ENCODE results near the gene KIF1B.

The KIF1B gene

GRCh38 chr1:10181154-10181553, 29.2 kb upstream of the KIF1B start:
- DNase-seq (ENCODE audit: low read depth) = no peak
- TF ChIP-seq CTCF (conservative IDR thresholded peaks at IDR 0.05; ENCODE audit: low read depth, low read length) = no peak
- no peak overlapping the region for H3K4me3 ChIP-seq (ENCODE audit: low read length)

DNA sequence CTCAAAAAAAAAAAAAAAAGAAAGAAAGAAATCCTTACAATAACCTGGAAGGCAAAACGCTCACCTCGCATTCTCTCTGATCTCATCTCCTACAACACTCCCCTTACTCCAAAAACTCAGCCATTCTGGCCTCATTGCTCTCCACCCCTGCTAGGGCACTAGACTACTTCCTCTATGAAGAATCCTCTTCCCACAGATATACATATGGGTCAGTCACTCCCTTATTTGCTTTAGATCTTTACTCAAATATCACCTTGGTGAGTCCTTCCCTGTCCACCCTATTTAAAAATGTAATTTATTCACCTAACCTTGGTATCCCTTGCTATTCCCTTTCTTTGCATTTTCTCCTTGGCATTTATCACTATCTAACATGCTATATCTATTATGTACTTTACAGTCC, 24.6 kb upstream of the KIF1B start:
- H3K4me3 ChIP-seq (ENCODE audit: low read length) = no peak overlapping the region
- DNase-seq (ENCODE audit: low read depth) = no peak
- TF ChIP-seq CTCF (conservative IDR thresholded peaks at IDR 0.05; ENCODE audit: low read depth, low read length) = no peak

GRCh38 chr1:10186331-10187025, 23.9 kb upstream of the KIF1B start:
- DNase-seq (ENCODE audit: low read depth) = no peak
- no peak for TF ChIP-seq CTCF (conservative IDR thresholded peaks at IDR 0.05; ENCODE audit: low read depth, low read length)
- no peak overlapping the region for H3K4me3 ChIP-seq (ENCODE audit: low read length)

DNA sequence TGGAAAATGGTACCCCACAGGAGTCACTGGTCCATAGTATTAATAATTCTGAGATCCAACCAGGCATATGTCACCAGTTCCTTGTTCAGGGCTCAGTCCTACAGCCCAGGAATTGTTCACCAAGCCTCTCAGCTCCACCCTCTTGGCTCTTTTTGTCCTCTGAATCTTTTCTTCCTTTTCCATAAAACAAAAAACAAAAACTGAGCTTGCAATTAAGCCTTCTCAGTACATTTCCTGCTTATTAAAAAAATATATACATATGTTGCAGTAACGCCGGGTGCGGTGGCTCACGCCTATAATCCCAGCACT, 23.4 kb upstream of the KIF1B start:
- DNase-seq (ENCODE audit: low read depth) = no peak
- no peak for TF ChIP-seq CTCF (conservative IDR thresholded peaks at IDR 0.05; ENCODE audit: low read depth, low read length)
- no peak overlapping the region for H3K4me3 ChIP-seq (ENCODE audit: low read length)

- no peak for DNase-seq (ENCODE audit: low read depth)
- H3K4me3 ChIP-seq (ENCODE audit: low read length) = no peak overlapping the region
- no peak for TF ChIP-seq CTCF (conservative IDR thresholded peaks at IDR 0.05; ENCODE audit: low read depth, low read length)
These were observed 22.2 kb upstream of the KIF1B start for GRCh38 chr1:10188133-10188650.

DNA sequence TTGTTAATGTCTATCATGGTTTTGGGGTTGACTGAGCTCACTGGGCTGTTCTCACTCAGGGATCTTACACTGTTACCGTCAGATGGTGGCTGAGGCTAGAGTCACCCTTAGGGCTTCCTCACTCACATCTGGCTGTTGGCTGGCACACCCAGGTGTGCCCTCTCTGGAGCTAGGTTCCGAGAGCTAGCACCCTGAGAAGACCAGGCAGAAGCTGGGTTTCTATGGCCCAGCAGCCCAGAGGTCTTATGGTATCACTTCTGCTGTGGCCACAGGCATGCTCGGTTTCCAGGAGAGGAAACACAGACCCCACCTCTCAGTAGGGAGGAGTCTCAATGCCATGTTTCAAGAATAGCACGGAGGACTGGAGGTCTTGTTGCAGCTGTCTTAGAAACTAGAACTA, 20.7 kb upstream of the KIF1B start:
- DNase-seq (ENCODE audit: low read depth) = no peak
- H3K4me3 ChIP-seq (ENCODE audit: low read length) = no peak overlapping the region
- no peak for TF ChIP-seq CTCF (conservative IDR thresholded peaks at IDR 0.05; ENCODE audit: low read depth, low read length)

DNA sequence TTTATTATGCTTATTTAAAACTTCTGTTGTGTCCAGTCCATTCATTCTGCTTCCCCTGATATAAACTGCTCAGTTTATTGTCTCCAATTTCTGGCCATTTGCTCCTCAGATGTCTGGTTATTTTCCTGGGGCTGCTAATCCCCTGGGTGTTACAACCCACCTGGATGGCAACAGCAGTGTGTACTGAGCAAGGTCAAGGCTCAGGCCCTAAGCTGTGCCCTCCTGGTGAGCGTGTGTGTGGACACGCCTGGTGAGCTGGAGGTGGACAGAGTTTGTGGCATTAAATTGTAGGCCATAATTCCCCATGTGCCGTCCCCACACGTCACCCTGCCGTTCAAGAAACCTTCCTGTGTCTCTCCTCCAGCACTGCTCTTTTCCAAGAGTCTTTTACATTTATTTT, 18.1 kb upstream of the KIF1B start:
- H3K4me3 ChIP-seq (ENCODE audit: low read length) = no peak overlapping the region
- DNase-seq (ENCODE audit: low read depth) = no peak
- TF ChIP-seq CTCF (conservative IDR thresholded peaks at IDR 0.05; ENCODE audit: low read depth, low read length) = no peak

All from retinal pigment epithelial cell (primary cell).